OCI-LY7 (cell line): Measurements from ENCODE around the gene SEMA3F. TPM values are rescaled to one million over a fixed set of nuclear protein-coding genes. Genes with fewer than 3 reads are reported as not detected.

Source experiments
- BruUV-seq: library from RNA; stranded (reverse); fragments of 400-500 nt; replicated peaks from 2 replicates; lab custom pipeline; 2021; lab: Mats Ljungman, UMichigan
- CTCF ChIA-PET: fragments of 300-600 bp; sonication (Branson Sonifier 250); formaldehyde crosslinking; loops from one replicate; lab custom pipeline; 2022; ENCODE audit warnings: antibody characterized with exemption; ENCODE audit not compliant: unreplicated experiment; lab: Charles Lee
- POLR2A ChIA-PET: fragments of 300-600 bp; sonication (Branson Sonifier 250); formaldehyde crosslinking; loops from one replicate; lab custom pipeline; 2022; ENCODE audit warnings: antibody characterized with exemption; lab: Charles Lee
- DNase-seq: peaks from one replicate; pipeline ENCODE4 v3.0.0-alpha.2; 2015; ENCODE audit warnings: low spot score
- H2AFZ ChIP-seq: fragments of 200-600 bp; sonication (generic), shearing (Covaris generic); 2 replicates; pipeline ENCODE4 v1.6.1; 2014; ENCODE audit warnings: mild to moderate bottlenecking, antibody characterized with exemption, low read length, moderate library complexity
- H3K27ac ChIP-seq: fragments of 200-600 bp; sonication (generic); 2 replicates; pipeline ENCODE4 v1.5.1; 2014; ENCODE audit warnings: mixed run types, low read depth, mild to moderate bottlenecking, moderate library complexity, low read length, inconsistent platforms; ENCODE audit not compliant: poor library complexity, severe bottlenecking
- H3K36me3 ChIP-seq: fragments of 200-600 bp; sonication (generic); 2 replicates; pipeline ENCODE4 v1.6.1; 2014; ENCODE audit warnings: mild to moderate bottlenecking, antibody characterized with exemption, low read length, moderate library complexity, mixed read lengths; ENCODE audit not compliant: insufficient read depth
- H3K4me1 ChIP-seq: fragments of 200-600 bp; sonication (generic); 2 replicates; pipeline ENCODE4 v1.5.1; 2014; ENCODE audit warnings: mild to moderate bottlenecking, low read length; ENCODE audit not compliant: insufficient read depth, poor library complexity, severe bottlenecking
- H3K4me2 ChIP-seq: fragments of 200-600 bp; sonication (generic); 2 replicates; pipeline ENCODE4 v1.6.1; 2014; ENCODE audit warnings: mild to moderate bottlenecking, low read length
- H3K4me3 ChIP-seq: fragments of 200-600 bp; sonication (generic); 2 replicates; pipeline ENCODE4 v1.5.1; 2014; ENCODE audit warnings: mild to moderate bottlenecking, low read depth, low read length; ENCODE audit not compliant: poor library complexity, severe bottlenecking
- H3K79me2 ChIP-seq: fragments of 200-600 bp; sonication (generic); 2 replicates; pipeline ENCODE4 v1.6.1; 2016; ENCODE audit warnings: low read depth, mild to moderate bottlenecking, low read length, moderate library complexity, mixed read lengths; ENCODE audit not compliant: insufficient read depth
- H3K9me2 ChIP-seq: fragments of 200-600 bp; sonication (generic); 2 replicates; pipeline ENCODE4 v1.6.1; 2016; ENCODE audit warnings: mild to moderate bottlenecking, low read length, mixed read lengths; ENCODE audit not compliant: insufficient read depth
- H3K9me3 ChIP-seq: fragments of 200-600 bp; sonication (generic); 2 replicates; pipeline ENCODE4 v1.6.1; 2014; ENCODE audit warnings: mild to moderate bottlenecking, mixed run types, low read length, mixed read lengths
- H4K20me1 ChIP-seq: fragments of 200-600 bp; sonication (generic); 2 replicates; pipeline ENCODE4 v1.6.1; 2014; ENCODE audit warnings: mild to moderate bottlenecking, antibody characterized with exemption, low read length, moderate library complexity, mixed read lengths; ENCODE audit not compliant: insufficient read depth
- CTCF ChIP-seq: fragments of 200-600 bp; sonication (generic); conservative IDR thresholded peaks from 2 replicates; pipeline ENCODE4 v1.5.1; 2014; ENCODE audit warnings: mild to moderate bottlenecking, antibody characterized with exemption, low read length, moderate library complexity, mixed read lengths
- EZH2phosphoT487 ChIP-seq: fragments of 200-600 bp; sonication (generic); IDR thresholded peaks from 2 replicates; pipeline ENCODE4 v1.6.1; 2018; ENCODE audit warnings: low read depth, borderline replicate concordance, mild to moderate bottlenecking, mixed run types, antibody characterized with exemption, low read length, moderate library complexity, mixed read lengths
- intact Hi-C: fragments of 100-400 bp; cut with micrococcal nuclease; formaldehyde crosslinking; loops from one replicate; pipeline ENCODE4 v1.10.0; 2022; ENCODE audit not compliant: unreplicated experiment
- total RNA-seq, 2 experiments: library from RNA; depleted of rRNA in 1 of 2; stranded (reverse); fragments of >200 nt in 1 of 2; shearing (Covaris generic) in 1 of 2; gene quantifications; 2 replicates each; pipeline ENCODE4 v1.2.3, GENCODE V29; 2014 to 2022

SEMA3F gene
- total RNA-seq, 2 experiments from 2014 or later: 0.84 TPM; not detected in 1

- no peaks in the 10 kb centered on the region for H3K4me1 ChIP-seq
- CTCF ChIA-PET: no interaction called here
- no peaks in the 10 kb centered on the region for H3K9me2 ChIP-seq
- H3K4me3 ChIP-seq: no peak overlapping the region
- no peak overlapping the region for H3K27ac ChIP-seq
- H4K20me1 ChIP-seq: no peaks in the 10 kb centered on the region
- no peak for TF ChIP-seq EZH2phosphoT487
- H3K79me2 ChIP-seq: no peaks in the 10 kb centered on the region
- intact Hi-C loops: no loop called here
- no TSS peak for BruUV-seq
- H3K4me2 ChIP-seq: no peak overlapping the region
- H3K9me3 ChIP-seq: no peaks in the 10 kb centered on the region
- no peak for DNase-seq
- H2AFZ ChIP-seq: no peak overlapping the region
- no peaks in the 10 kb centered on the region for H3K36me3 ChIP-seq
- POLR2A ChIA-PET: interaction anchor here (0.6 kb wide), 1 partner anchor 74 kb away, joined by 4 read pairs; no protein-coding TSS in a partner anchor
Observed at GRCh38 chr3:50163572-50164455, 8.7 kb downstream of the SEMA3F start.

- Histone ChIP-seq H4K20me1 (no peaks in the 10 kb centered on the region), H3K9me2 (no peaks in the 10 kb centered on the region), H3K79me2 (no peaks in the 10 kb centered on the region), H3K27ac (no peak overlapping the region), H3K4me3 (no peak overlapping the region), H3K36me3 (no peaks in the 10 kb centered on the region), H3K4me1 (no peaks in the 10 kb centered on the region), H3K4me2 (no peak overlapping the region), H3K9me3 (no peaks in the 10 kb centered on the region), H2AFZ (no peak overlapping the region)
- DNase-seq: no peak
- TF ChIP-seq CTCF: no peak
- no peak for TF ChIP-seq EZH2phosphoT487
- no TSS peak for BruUV-seq
- CTCF ChIA-PET: no interaction called here
- POLR2A ChIA-PET: no interaction called here
- intact Hi-C loops: no loop called here
Observed at GRCh38 chr3:50164481-50164880, 9.4 kb downstream of the SEMA3F start.

- Histone ChIP-seq H3K79me2 (no peaks in the 10 kb centered on the region), H3K9me3 (no peaks in the 10 kb centered on the region), H3K4me1 (no peaks in the 10 kb centered on the region), H3K27ac (no peak overlapping the region), H2AFZ (no peak overlapping the region), H3K4me3 (no peak overlapping the region), H3K36me3 (no peaks in the 10 kb centered on the region), H3K9me2 (no peaks in the 10 kb centered on the region), H3K4me2 (no peak overlapping the region), H4K20me1 (no peaks in the 10 kb centered on the region)
- intact Hi-C loops: no loop called here
- CTCF ChIA-PET: no interaction called here
- no TSS peak for BruUV-seq
- POLR2A ChIA-PET: no interaction called here
- DNase-seq: no peak
- no peak for TF ChIP-seq CTCF
- no peak for TF ChIP-seq EZH2phosphoT487
Observed at GRCh38 chr3:50164984-50165909, 10.1 kb downstream of the SEMA3F start.
